Astrocyte (in vitro differentiated cells and primary cell): ENCODE results near the gene HAGHL. TPM values are rescaled to one million over a fixed set of nuclear protein-coding genes. Genes with fewer than 3 reads are reported as not detected.

Source experiments
- DNase-seq: peaks from one replicate; pipeline ENCODE4 v3.0.0-alpha.2; 2010; ENCODE audit warnings: low read depth
- FAIRE-seq: peaks from 2 replicates; lab custom pipeline; 2011; peaks lifted over from hg19 to GRCh38; lab: Jason Lieb, UNC
- H2AFZ ChIP-seq: 2 replicates; pipeline ENCODE4 v1.6.0; 2012; ENCODE audit warnings: low read depth, low read length, inconsistent platforms
- H3K27ac ChIP-seq: 2 replicates; pipeline ENCODE4 v1.5.1; 2011; ENCODE audit warnings: low read depth, low read length, inconsistent platforms
- H3K27me3 ChIP-seq: 2 replicates; pipeline ENCODE4 v1.6.0; 2011; ENCODE audit warnings: low read length, inconsistent platforms; ENCODE audit not compliant: insufficient read depth
- H3K36me3 ChIP-seq: 2 replicates; pipeline ENCODE4 v1.5.1; 2011; ENCODE audit warnings: low read length, inconsistent platforms; ENCODE audit not compliant: insufficient read depth
- H3K4me1 ChIP-seq: 2 replicates; pipeline ENCODE4 v1.5.1; 2011; ENCODE audit warnings: low read length, inconsistent platforms; ENCODE audit not compliant: insufficient read depth
- H3K4me2 ChIP-seq: 2 replicates; pipeline ENCODE4 v1.6.0; 2012; ENCODE audit warnings: low read length, inconsistent platforms
- H3K4me3 ChIP-seq: 2 replicates; pipeline ENCODE4 v1.5.1; 2011; ENCODE audit warnings: low read depth, mild to moderate bottlenecking, low read length, inconsistent platforms; ENCODE audit not compliant: insufficient read depth
- H3K79me2 ChIP-seq: 2 replicates; pipeline ENCODE4 v1.6.0; 2012; ENCODE audit warnings: mild to moderate bottlenecking, low read length, inconsistent platforms; ENCODE audit not compliant: insufficient read depth
- H3K9ac ChIP-seq: 2 replicates; pipeline ENCODE4 v1.6.0; 2012; ENCODE audit warnings: mild to moderate bottlenecking, low read length, inconsistent platforms
- H3K9me3 ChIP-seq: 2 replicates; pipeline ENCODE4 v1.5.1; 2012; ENCODE audit warnings: low read depth, mild to moderate bottlenecking, low read length, inconsistent platforms; ENCODE audit not compliant: insufficient read depth
- H4K20me1 ChIP-seq: 2 replicates; pipeline ENCODE4 v1.6.0; 2012; ENCODE audit warnings: low read length, inconsistent platforms; ENCODE audit not compliant: insufficient read depth
- H3K27ac Mint-ChIP-seq: one replicate; pipeline ENCODE4 v1.8.0; 2021; ENCODE audit warnings: mild to moderate bottlenecking, mixed read lengths; ENCODE audit not compliant: unreplicated experiment
- H3K27me3 Mint-ChIP-seq: one replicate; pipeline ENCODE4 v1.8.0; 2021; ENCODE audit warnings: low read depth, mixed read lengths; ENCODE audit not compliant: unreplicated experiment
- H3K36me3 Mint-ChIP-seq: one replicate; pipeline ENCODE4 v1.8.0; 2021; ENCODE audit warnings: low read depth, mixed read lengths; ENCODE audit not compliant: unreplicated experiment
- H3K4me1 Mint-ChIP-seq: one replicate; pipeline ENCODE4 v1.8.0; 2021; ENCODE audit warnings: low read depth, mixed read lengths; ENCODE audit not compliant: unreplicated experiment
- H3K4me3 Mint-ChIP-seq: one replicate; pipeline ENCODE4 v1.8.0; 2021; ENCODE audit warnings: mild to moderate bottlenecking, moderate library complexity, mixed read lengths; ENCODE audit not compliant: unreplicated experiment
- H3K9me3 Mint-ChIP-seq: one replicate; pipeline ENCODE4 v1.8.0; 2021; ENCODE audit warnings: mild to moderate bottlenecking, mixed read lengths; ENCODE audit not compliant: unreplicated experiment
- CTCF ChIP-seq: IDR thresholded peaks from 2 replicates; pipeline ENCODE4 v1.5.1; 2011; ENCODE audit warnings: low read depth, mild to moderate bottlenecking, inconsistent platforms, low read length, moderate library complexity; ENCODE audit not compliant: insufficient read depth
- EZH2 ChIP-seq: IDR thresholded peaks from 2 replicates; pipeline ENCODE4 v1.6.1; 2012; ENCODE audit warnings: mild to moderate bottlenecking, low read length, inconsistent platforms; ENCODE audit not compliant: insufficient read depth
- total RNA-seq: library from RNA; stranded (reverse); gene quantifications from 2 replicates; pipeline ENCODE4 v1.2.1, GENCODE V29; 2021

Gene HAGHL
- total RNA-seq, 1 donor from 2014 or later = 15.5 TPM

- TF ChIP-seq CTCF (no peak), EZH2 (no peak)
- H3K27ac ChIP-seq = no peak overlapping the region
- Mint-ChIP-seq H3K27me3 (peaks cover 6% of the 10 kb centered on the region), H3K27ac (no peak overlapping the region), H3K9me3 (no peaks in the 10 kb centered on the region), H3K4me1 (no peaks in the 10 kb centered on the region), H3K4me3 (no peak overlapping the region), H3K36me3 (peaks cover 3% of the 10 kb centered on the region)
- H2AFZ ChIP-seq = no peak overlapping the region
- no peaks in the 10 kb centered on the region for H3K9me3 ChIP-seq
- H4K20me1 ChIP-seq = no peaks in the 10 kb centered on the region
- no peak overlapping the region for H3K4me3 ChIP-seq
- no peaks in the 10 kb centered on the region for H3K36me3 ChIP-seq
- no peak overlapping the region for H3K4me2 ChIP-seq
- FAIRE-seq (no peak), DNase-seq (no peak)
- no peaks in the 10 kb centered on the region for H3K79me2 ChIP-seq
- no peak overlapping the region for H3K9ac ChIP-seq
- no peaks in the 10 kb centered on the region for H3K27me3 ChIP-seq
- H3K4me1 ChIP-seq = peaks cover 7% of the 10 kb centered on the region
These were observed 36.7 kb downstream of the HAGHL start for GRCh38 chr16:763369-764183.

DNA sequence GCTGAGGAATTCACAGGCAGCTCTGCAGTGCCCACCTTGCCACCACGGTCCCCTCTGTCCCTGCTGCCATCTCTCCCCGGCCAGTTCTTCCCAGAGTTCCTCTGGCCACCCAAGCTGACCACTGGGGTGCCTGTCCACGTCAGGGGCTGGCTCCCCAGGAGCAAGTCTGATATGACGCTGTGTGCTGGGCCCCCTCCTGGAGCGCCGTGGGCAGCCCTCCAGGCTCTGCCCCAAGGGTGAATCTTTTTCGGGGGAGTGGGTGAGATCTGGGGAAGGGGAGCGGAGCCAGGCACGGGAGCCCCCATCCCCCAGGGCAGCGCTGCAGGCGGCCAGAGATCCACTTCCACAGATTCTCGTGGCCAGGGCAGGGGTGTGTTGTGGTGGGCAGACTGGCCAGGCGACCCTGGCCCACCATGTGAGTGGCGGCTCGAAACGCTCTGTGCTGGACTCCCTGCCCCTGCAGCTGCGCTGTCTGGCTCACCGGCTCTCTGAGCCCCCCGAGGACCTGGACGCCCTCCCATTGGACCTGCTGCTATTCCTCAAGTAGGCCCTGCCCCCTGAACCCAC is 37.4 kb downstream of the HAGHL start:
- no peak overlapping the region for H3K9ac ChIP-seq
- TF ChIP-seq CTCF = no peak
- TF ChIP-seq EZH2 = no peak
- no peak for DNase-seq
- Mint-ChIP-seq H3K4me1 (no peaks in the 10 kb centered on the region), H3K4me3 (no peak overlapping the region), H3K9me3 (no peaks in the 10 kb centered on the region), H3K27me3 (peaks cover 6% of the 10 kb centered on the region), H3K27ac (no peak overlapping the region), H3K36me3 (peaks cover 3% of the 10 kb centered on the region)
- no peak overlapping the region for H3K27ac ChIP-seq
- no peaks in the 10 kb centered on the region for H3K36me3 ChIP-seq
- H2AFZ ChIP-seq = no peak overlapping the region
- no peak overlapping the region for H3K4me3 ChIP-seq
- H3K4me2 ChIP-seq = no peak overlapping the region
- peaks cover 7% of the 10 kb centered on the region for H3K4me1 ChIP-seq
- no peak for FAIRE-seq
- H3K9me3 ChIP-seq = no peaks in the 10 kb centered on the region
- no peaks in the 10 kb centered on the region for H3K79me2 ChIP-seq
- no peaks in the 10 kb centered on the region for H4K20me1 ChIP-seq
- no peaks in the 10 kb centered on the region for H3K27me3 ChIP-seq
